ENCODE data around the gene STARD3. TPM values are rescaled to one million over a fixed set of nuclear protein-coding genes. Genes with fewer than 3 reads are reported as not detected.

Gene STARD3
- total and polyA plus RNA-seq, 2 of the 13 experiments (the other 11 are each of a cell fraction or from before 2014, with no cell fraction given), result 34.6 to 100 TPM

- no peak for TF ChIP-seq ZNF407 (CRISPR knock-in tag; IDR thresholded peaks at IDR 0.05; ENCODE audit: not compliant biosample characterization)
- TF ChIP-seq MED8 (CRISPR knock-in tag; IDR thresholded peaks at IDR 0.05; ENCODE audit: insufficient replicate concordance), result no peak
- TF ChIP-seq ZHX1 (CRISPR knock-in tag; IDR thresholded peaks at IDR 0.05; ENCODE audit: low read depth), result no peak
- no peak for TF ChIP-seq SP5 (CRISPR knock-in tag; IDR thresholded peaks at IDR 0.05; ENCODE audit: borderline replicate concordance, low read depth)
- peak; percentile 63; the same call in 1 of the 2 replicates for TF ChIP-seq DZIP1 (CRISPR knock-in tag; IDR thresholded peaks at IDR 0.05)
- TF ChIP-seq BRCA1 (CRISPR knock-in tag; IDR thresholded peaks at IDR 0.05), result no peak
- TF ChIP-seq CENPBD1 (CRISPR knock-in tag; IDR thresholded peaks at IDR 0.05; ENCODE audit: borderline replicate concordance, low read depth), result no peak
- no peak for TF ChIP-seq PCBP2 (optimal IDR thresholded peaks at IDR 0.05; ENCODE audit: low read depth, low read length, poor library complexity, severe bottlenecking)
- 0 out of 2 replicates have a peak, but pooled peaks have one; percentile 47 for TF ChIP-seq NKX3-1 (CRISPR knock-in tag; IDR thresholded peaks at IDR 0.05)
- peak; percentile 60 for TF ChIP-seq ZNF280B (CRISPR knock-in tag; IDR thresholded peaks at IDR 0.05; ENCODE audit: borderline replicate concordance)
Observed at GRCh38 chr17:39664581-39665561, 27.9 kb downstream of the STARD3 start, which contains the start of gene TCAP (continued).

Data from HepG2 (cell line).